GM23248 (cell line): ENCODE measurements around the gene VWA7.

Source experiments
- EZH2 ChIP-seq: fragments of 200-600 bp; sonication (generic); IDR thresholded peaks from 2 replicates; pipeline ENCODE4 v1.6.1; 2018; ENCODE audit warnings: antibody characterized with exemption, mild to moderate bottlenecking; ENCODE audit not compliant: insufficient read depth, poor library complexity, severe bottlenecking
- EZH2phosphoT487 ChIP-seq: fragments of 200-600 bp; sonication (generic); IDR thresholded peaks from 2 replicates; pipeline ENCODE4 v1.6.1; 2018; ENCODE audit warnings: antibody characterized with exemption, moderate library complexity, mild to moderate bottlenecking, low read depth; ENCODE audit not compliant: insufficient read depth

DNA sequence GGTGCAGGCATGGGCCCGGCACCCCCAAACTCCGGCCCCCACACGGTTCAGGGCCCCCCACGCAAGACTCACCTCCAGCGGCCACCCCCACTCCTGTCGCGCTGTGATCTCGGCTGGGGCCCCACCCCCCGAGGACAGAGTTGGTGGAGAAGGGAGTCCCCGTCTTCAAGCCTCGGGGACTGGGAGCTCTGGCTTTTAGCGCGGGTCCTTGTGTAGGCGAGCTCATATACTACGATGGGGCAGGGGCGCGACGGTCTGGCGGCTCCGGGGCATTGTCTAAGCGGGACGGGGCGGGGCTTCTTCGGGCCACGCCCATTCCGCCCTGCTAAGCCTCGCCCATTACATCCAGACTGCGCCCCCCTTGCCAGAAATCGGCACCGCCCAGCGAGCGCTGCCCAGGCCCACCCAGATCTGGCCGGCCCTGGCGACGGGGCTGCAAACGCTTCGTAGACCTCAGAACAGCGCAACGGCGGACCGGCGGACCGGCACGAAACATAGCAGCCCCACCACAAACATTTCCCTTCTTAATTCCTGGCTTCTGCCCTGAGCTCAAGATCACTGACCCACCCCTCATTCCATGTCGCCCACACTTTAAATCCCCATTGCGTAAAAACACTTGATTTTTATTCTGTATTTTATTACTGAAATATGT lies 47.0 kb downstream of the VWA7 start:
- TF ChIP-seq EZH2 (no peak), EZH2phosphoT487 (no peak)
